Trophoblast cell (in vitro differentiated cells and primary cell): ENCODE measurements around the gene UGT8.

Experiments
- DNase-seq, 2 donors: peaks; one replicate each; pipeline ENCODE4 v3.0.0-alpha.2; 2016
- H2AFZ ChIP-seq: 2 replicates; pipeline ENCODE4 v1.6.1; 2013; ENCODE audit warnings: low read length, moderate library complexity, mild to moderate bottlenecking; ENCODE audit not compliant: insufficient read depth, poor library complexity
- H2AK5ac ChIP-seq: 2 replicates; pipeline ENCODE4 v1.6.1; 2013; ENCODE audit warnings: mild to moderate bottlenecking, low read length
- H2BK120ac ChIP-seq: 2 replicates; pipeline ENCODE4 v1.6.1; 2013; ENCODE audit warnings: low read length, mild to moderate bottlenecking, moderate library complexity; ENCODE audit not compliant: insufficient read depth, poor library complexity
- H2BK12ac ChIP-seq: 2 replicates; pipeline ENCODE4 v1.6.1; 2013; ENCODE audit warnings: mild to moderate bottlenecking, low read length, moderate library complexity
- H2BK5ac ChIP-seq: 2 replicates; pipeline ENCODE4 v1.6.1; 2013; ENCODE audit warnings: low read length, low read depth, moderate library complexity, mild to moderate bottlenecking; ENCODE audit not compliant: poor library complexity
- H3K14ac ChIP-seq: 2 replicates; pipeline ENCODE4 v1.6.1; 2013; ENCODE audit warnings: mild to moderate bottlenecking, low read length
- H3K18ac ChIP-seq: 2 replicates; pipeline ENCODE4 v1.6.1; 2013; ENCODE audit warnings: mild to moderate bottlenecking, low read length
- H3K23ac ChIP-seq: 2 replicates; pipeline ENCODE4 v1.6.1; 2013; ENCODE audit warnings: low read length
- H3K27ac ChIP-seq: 2 replicates; pipeline ENCODE4 v1.5.1; 2013; ENCODE audit warnings: low read depth, mild to moderate bottlenecking, inconsistent platforms, low read length, moderate library complexity
- H3K27me3 ChIP-seq: 2 replicates; pipeline ENCODE4 v1.6.1; 2013; ENCODE audit warnings: inconsistent platforms, mild to moderate bottlenecking, low read length, moderate library complexity; ENCODE audit not compliant: insufficient read depth
- H3K36me3 ChIP-seq, 2 experiments: 1 replicate in 1 of 2; 2 replicates in 1 of 2; pipeline ENCODE4 v1.6.1; 2013; ENCODE audit warnings: low read length in 2 of 2, mild to moderate bottlenecking in 2 of 2, moderate library complexity in 1 of 2; ENCODE audit not compliant: insufficient read depth in 2 of 2, control insufficient read depth in 1 of 2
- H3K4ac ChIP-seq: 2 replicates; pipeline ENCODE4 v1.6.1; 2013; ENCODE audit warnings: low read depth, mild to moderate bottlenecking, low read length, moderate library complexity
- H3K4me1 ChIP-seq, 2 experiments: 1 replicate in 1 of 2; 2 replicates in 1 of 2; pipeline ENCODE4 v1.6.1; 2013; ENCODE audit warnings: low read length in 2 of 2, mild to moderate bottlenecking in 2 of 2, moderate library complexity in 1 of 2; ENCODE audit not compliant: insufficient read depth in 2 of 2, control insufficient read depth in 1 of 2
- H3K4me2 ChIP-seq: 2 replicates; pipeline ENCODE4 v1.6.1; 2013; ENCODE audit warnings: inconsistent platforms, mild to moderate bottlenecking, low read length, moderate library complexity
- H3K4me3 ChIP-seq: 2 replicates; pipeline ENCODE4 v1.5.1; 2013; ENCODE audit warnings: mild to moderate bottlenecking, low read depth, low read length, inconsistent platforms
- H3K79me1 ChIP-seq: one replicate; pipeline ENCODE4 v1.6.1; 2013; ENCODE audit warnings: low read length
- H3K79me2 ChIP-seq: 2 replicates; pipeline ENCODE4 v1.6.1; 2013; ENCODE audit warnings: low read length, mild to moderate bottlenecking; ENCODE audit not compliant: control insufficient read depth, insufficient read depth, poor library complexity
- H3K9ac ChIP-seq: 2 replicates; pipeline ENCODE4 v1.6.1; 2013; ENCODE audit warnings: mild to moderate bottlenecking, low read length
- H3K9me3 ChIP-seq: 2 replicates; pipeline ENCODE4 v1.6.1; 2013; ENCODE audit warnings: low read depth, mild to moderate bottlenecking, control low read depth, inconsistent platforms, low read length; ENCODE audit not compliant: insufficient read depth
- H4K12ac ChIP-seq: 2 replicates; pipeline ENCODE4 v1.6.1; 2013; ENCODE audit warnings: low read depth, mild to moderate bottlenecking, low read length, moderate library complexity
- H4K8ac ChIP-seq: 2 replicates; pipeline ENCODE4 v1.6.1; 2013; ENCODE audit warnings: low read depth, mild to moderate bottlenecking, low read length, moderate library complexity
- H4K91ac ChIP-seq: one replicate; pipeline ENCODE4 v1.6.1; 2013; ENCODE audit warnings: low read depth, mild to moderate bottlenecking, low read length, moderate library complexity
- WGBS: extraction: QIAGEN DNeasy Blood & Tissue Kit; methylation state at CpG from one replicate; pipeline ENCODE4 v1.1.7; 2013; ENCODE audit warnings: missing lambda C conversion rate; ENCODE audit not compliant: insufficient read length, insufficient coverage; ENCODE audit errors: extremely low coverage; 5-methylcytosine and 5-hydroxymethylcytosine counted together

UGT8 gene

GRCh38 chr4:114698231-114698630 is 99.6 kb downstream of the UGT8 start:
- Histone ChIP-seq H3K27ac (no peak overlapping the region), H2BK5ac (no peak overlapping the region), H3K4me1 (no peaks in the 10 kb centered on the region), H3K79me2 (no peaks in the 10 kb centered on the region), H3K9ac (no peak overlapping the region), H2AFZ (no peak overlapping the region), H4K8ac (no peak overlapping the region), H3K14ac (no peak overlapping the region), H3K9me3 (no peaks in the 10 kb centered on the region), H3K27me3 (no peaks in the 10 kb centered on the region), H3K18ac (no peak overlapping the region), H3K4me3 (no peak overlapping the region), H3K36me3 (no peaks in the 10 kb centered on the region), H3K4ac (no peak overlapping the region), H3K79me1 (no peaks in the 10 kb centered on the region), H2AK5ac (no peak overlapping the region), H2BK120ac (no peak overlapping the region), H3K4me2 (no peak overlapping the region), H2BK12ac (no peak overlapping the region), H4K91ac (no peak overlapping the region), H3K23ac (no peak overlapping the region), H4K12ac (no peak overlapping the region)
- WGBS = no CpG with 5 or more reads among the region's 4 CpGs
- DNase-seq = no peak

GRCh38 chr4:114701491-114701890 is 102.9 kb downstream of the UGT8 start:
- no CpG with 5 or more reads among the region's 5 CpGs for WGBS

GRCh38 chr4:114717432-114717831 is 118.8 kb downstream of the UGT8 start:
- Histone ChIP-seq H4K8ac (no peak overlapping the region), H4K91ac (no peak overlapping the region), H3K4me1 (no peaks in the 10 kb centered on the region), H3K4me2 (no peak overlapping the region), H2BK120ac (no peak overlapping the region), H3K9ac (no peak overlapping the region), H3K36me3 (no peaks in the 10 kb centered on the region), H2BK12ac (no peak overlapping the region), H3K4me3 (no peak overlapping the region), H3K23ac (no peak overlapping the region), H3K9me3 (no peaks in the 10 kb centered on the region), H4K12ac (no peak overlapping the region), H3K27me3 (no peaks in the 10 kb centered on the region), H3K79me2 (no peaks in the 10 kb centered on the region), H2BK5ac (no peak overlapping the region), H3K14ac (no peak overlapping the region), H2AK5ac (no peak overlapping the region), H3K79me1 (no peaks in the 10 kb centered on the region), H3K4ac (no peak overlapping the region), H2AFZ (no peak overlapping the region), H3K18ac (no peak overlapping the region), H3K27ac (no peak overlapping the region)
- DNase-seq = no peak

More at GRCh38 chr4:114701491-114701890, 102.9 kb downstream of the UGT8 start:
- Histone ChIP-seq H3K23ac (no peak overlapping the region), H4K8ac (no peak overlapping the region), H3K9me3 (no peaks in the 10 kb centered on the region), H3K4me1 (no peaks in the 10 kb centered on the region), H3K79me1 (no peaks in the 10 kb centered on the region), H3K9ac (no peak overlapping the region), H3K18ac (no peak overlapping the region), H3K4me2 (no peak overlapping the region), H3K27ac (no peak overlapping the region), H3K4me3 (no peak overlapping the region), H4K91ac (no peak overlapping the region), H2AFZ (no peak overlapping the region), H2BK120ac (no peak overlapping the region), H2BK12ac (no peak overlapping the region), H3K4ac (no peak overlapping the region), H2AK5ac (no peak overlapping the region), H3K36me3 (no peaks in the 10 kb centered on the region), H4K12ac (no peak overlapping the region), H3K27me3 (no peaks in the 10 kb centered on the region), H3K14ac (no peak overlapping the region), H3K79me2 (no peaks in the 10 kb centered on the region), H2BK5ac (no peak overlapping the region)
- DNase-seq = no peak

- H3K4me1 ChIP-seq = no peaks in the 10 kb centered on the region
- H3K79me1 ChIP-seq = no peaks in the 10 kb centered on the region
- no peak overlapping the region for H2BK120ac ChIP-seq
Observed at GRCh38 chr4:114725066-114725465, 126.5 kb downstream of the UGT8 start.

More at GRCh38 chr4:114725066-114725465, 126.5 kb downstream of the UGT8 start:
- Histone ChIP-seq H3K36me3 (no peaks in the 10 kb centered on the region), H3K23ac (no peak overlapping the region), H3K9me3 (no peaks in the 10 kb centered on the region), H2AFZ (no peak overlapping the region), H2BK5ac (no peak overlapping the region), H4K12ac (no peak overlapping the region), H3K79me2 (no peaks in the 10 kb centered on the region), H3K4me2 (no peak overlapping the region), H3K27me3 (no peaks in the 10 kb centered on the region), H2AK5ac (no peak overlapping the region), H4K8ac (no peak overlapping the region), H3K4me3 (no peak overlapping the region), H3K14ac (no peak overlapping the region), H3K18ac (no peak overlapping the region), H3K27ac (no peak overlapping the region), H4K91ac (no peak overlapping the region), H3K9ac (no peak overlapping the region), H3K4ac (no peak overlapping the region), H2BK12ac (no peak overlapping the region)
- no peak for DNase-seq
- WGBS = no CpG with 5 or more reads among the region's 6 CpGs
